HG02610 (cell line): Measurements from ENCODE around the gene PPM1A.
A peak's percentile ranks its signal among the peaks of the same experiment; 100 is the strongest.
"Not testable (repeated sequence)": the region's sequence is repeated elsewhere in the genome, so short reads cannot be mapped to it uniquely, and the experiment has no call there.

Source experiments
- ATAC-seq: cut with Tn5 transposase; IDR thresholded peaks from one replicate; pipeline ENCODE4 v1.9.1; 2021; ENCODE audit warnings: mild to moderate bottlenecking, moderate library complexity; ENCODE audit not compliant: unreplicated experiment

PPM1A gene

GRCh38 chr14:60317609-60318008 lies 68.6 kb downstream of the PPM1A start:
- ATAC-seq = no peak

GRCh38 chr14:60320860-60321259 lies 71.8 kb downstream of the PPM1A start:
- ATAC-seq = not testable (repeated sequence)

DNA sequence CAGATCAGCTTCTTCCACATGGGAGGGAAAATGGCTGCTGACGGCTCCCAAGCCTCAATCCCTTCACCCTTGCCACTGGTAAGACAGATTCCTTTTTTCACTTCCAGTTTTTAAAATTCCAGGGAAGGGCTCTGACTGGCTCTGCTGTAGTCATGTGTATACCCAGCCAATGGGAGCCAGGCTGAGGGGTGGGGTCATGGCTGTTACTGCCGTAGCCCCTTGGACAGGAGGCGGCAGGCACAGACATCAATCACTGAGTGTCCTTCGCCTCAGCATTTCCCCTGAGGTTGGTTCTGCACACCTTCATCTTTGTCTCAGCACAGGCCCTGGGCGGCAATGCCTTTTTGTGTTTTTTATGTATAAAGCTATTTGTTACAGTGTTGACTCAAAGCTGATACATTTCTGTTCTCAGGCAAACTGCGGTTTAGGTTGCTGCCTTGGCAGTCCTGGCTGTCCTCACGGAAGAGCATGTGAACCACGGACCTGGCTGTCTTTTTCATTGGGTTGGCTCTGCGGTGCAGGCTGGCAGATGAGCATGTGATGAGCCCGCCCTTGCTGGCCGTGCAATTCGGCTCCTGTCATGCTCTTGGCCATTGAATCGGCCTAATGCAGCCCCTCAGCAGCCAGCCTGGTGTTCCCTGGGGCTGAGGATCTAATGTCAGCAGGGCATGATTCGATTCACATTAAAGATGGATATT lies 74.3 kb downstream of the PPM1A start:
- no peak for ATAC-seq

GRCh38 chr14:60324837-60325236 lies 75.8 kb downstream of the PPM1A start:
- ATAC-seq = no peak

- ATAC-seq = no peak
These were observed 77.3 kb downstream of the PPM1A start for GRCh38 chr14:60326274-60326673.

GRCh38 chr14:60327447-60328331 lies 78.7 kb downstream of the PPM1A start:
- ATAC-seq = peak; percentile 60

GRCh38 chr14:60328583-60328982 lies 79.6 kb downstream of the PPM1A start:
- ATAC-seq = no peak

- no peak for ATAC-seq
These were observed 80.3 kb downstream of the PPM1A start for GRCh38 chr14:60329274-60329673.

GRCh38 chr14:60331201-60332045 lies 82.4 kb downstream of the PPM1A start:
- peak; percentile 72 for ATAC-seq

- ATAC-seq = no peak
These were observed 83.0 kb downstream of the PPM1A start for GRCh38 chr14:60332046-60332399.

DNA sequence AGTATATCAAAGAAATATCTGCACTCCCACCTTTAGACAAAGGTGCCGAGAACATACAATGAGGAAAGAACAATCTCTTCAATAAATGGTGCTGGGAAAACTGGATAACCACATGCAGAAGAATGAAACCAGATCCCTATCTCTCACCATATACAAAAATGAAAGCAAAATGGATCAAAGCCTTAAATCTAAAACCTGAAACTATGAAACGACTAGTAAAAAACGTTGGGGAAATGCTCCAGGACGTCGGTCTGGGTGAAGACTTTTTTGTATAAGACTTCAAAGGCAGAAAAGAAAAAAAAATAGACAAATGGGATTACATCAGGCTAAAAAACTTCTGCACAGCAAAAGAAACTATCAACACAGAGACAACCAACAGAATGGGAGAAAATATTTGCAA lies 83.8 kb downstream of the PPM1A start:
- no peak for ATAC-seq

GRCh38 chr14:60339571-60339970 lies 90.5 kb downstream of the PPM1A start:
- ATAC-seq = no peak

- ATAC-seq = no peak
These were observed 94.6 kb downstream of the PPM1A start for GRCh38 chr14:60343571-60344071.

DNA sequence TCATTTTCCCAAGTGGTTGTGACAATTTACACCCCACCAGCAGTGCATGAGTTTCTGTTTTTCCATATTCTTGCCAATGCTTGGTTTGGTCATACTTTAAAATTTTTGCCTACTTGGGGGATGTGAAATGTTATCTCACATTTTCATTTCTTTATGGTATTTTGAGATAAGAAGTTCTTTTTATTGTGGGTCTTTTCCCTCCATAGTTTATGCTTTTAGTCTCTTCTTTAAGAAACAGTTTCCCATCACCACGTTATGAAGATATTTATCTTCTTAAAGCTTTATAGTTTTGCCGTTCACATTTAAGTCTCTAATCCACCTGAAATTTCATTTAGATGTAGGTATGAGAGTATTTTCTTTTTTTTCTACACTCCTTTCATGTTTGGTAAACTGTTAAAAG lies 95.7 kb downstream of the PPM1A start:
- no peak for ATAC-seq

DNA sequence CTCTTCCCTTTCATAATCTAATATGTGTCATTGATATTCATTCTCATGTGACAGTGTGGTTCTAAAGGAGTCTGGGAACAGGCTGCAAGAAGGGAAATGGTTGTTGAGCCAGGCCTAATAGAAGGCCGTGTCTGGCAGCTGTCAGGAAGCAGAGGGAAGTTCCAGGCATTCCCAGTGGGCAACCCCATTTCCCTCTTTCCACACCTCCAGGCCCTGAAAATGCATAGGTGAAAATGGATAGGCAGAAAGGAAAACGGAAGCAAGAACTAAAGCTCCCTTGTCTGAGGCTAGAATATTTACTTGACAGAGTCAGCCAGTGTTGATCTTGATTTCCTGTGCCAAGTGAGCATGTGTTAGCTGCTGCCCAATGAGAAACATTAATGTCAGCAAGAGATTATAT lies 97.7 kb downstream of the PPM1A start:
- no peak for ATAC-seq

DNA sequence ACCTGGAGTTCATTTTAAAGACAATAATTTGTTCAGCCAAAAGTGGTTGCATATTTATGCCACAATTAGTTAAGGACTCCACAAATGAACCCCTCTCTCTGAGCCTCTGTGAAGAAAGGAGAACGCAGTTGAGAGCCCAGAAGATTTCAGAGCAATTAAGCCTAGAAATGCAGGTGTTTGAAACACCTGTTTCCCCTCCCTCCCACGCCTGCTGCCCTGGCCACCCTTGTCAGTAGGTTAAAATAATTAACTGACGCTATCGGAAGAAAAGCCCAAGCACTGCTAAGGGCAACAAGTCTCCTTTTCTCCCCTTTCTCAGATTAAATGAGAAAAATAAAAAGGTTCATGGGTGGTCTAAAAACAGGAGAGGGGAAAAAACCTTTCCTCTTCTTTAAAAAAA lies 99.2 kb downstream of the PPM1A start:
- ATAC-seq = no peak
